Dedifferentiated amniotic fluid mesenchymal stem cell (primary cell): ENCODE results near the gene YES1.
"Not testable (repeated sequence)": the region's sequence is repeated elsewhere in the genome, so short reads cannot be mapped to it uniquely, and the experiment has no call there.

ENCODE experiments used
- DNase-seq: peaks from one replicate; pipeline ENCODE4 v3.0.0-alpha.2; 2016; ENCODE audit errors: extremely low spot score

Gene YES1

DNA sequence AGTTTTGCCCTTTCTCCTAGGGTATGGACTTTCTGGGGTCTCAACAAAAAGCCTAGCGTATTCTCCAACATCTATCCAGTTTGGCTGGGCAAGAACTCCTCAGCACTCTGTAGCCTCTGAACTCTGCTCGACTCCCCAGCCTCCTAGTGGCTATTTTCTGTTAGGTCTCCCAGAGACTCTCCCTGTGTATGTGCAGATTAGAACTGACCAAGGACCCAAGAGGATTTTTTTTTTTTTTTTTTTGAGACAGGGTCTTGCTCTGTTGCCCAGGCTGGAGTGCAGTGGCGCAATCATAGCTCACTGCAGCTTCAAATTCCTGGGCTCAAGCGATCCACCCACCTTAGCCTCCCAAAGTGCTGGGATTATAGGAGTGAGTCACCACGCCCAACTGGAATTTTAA, 81.9 kb downstream of the YES1 start:
- DNase-seq = not testable (repeated sequence)

DNA sequence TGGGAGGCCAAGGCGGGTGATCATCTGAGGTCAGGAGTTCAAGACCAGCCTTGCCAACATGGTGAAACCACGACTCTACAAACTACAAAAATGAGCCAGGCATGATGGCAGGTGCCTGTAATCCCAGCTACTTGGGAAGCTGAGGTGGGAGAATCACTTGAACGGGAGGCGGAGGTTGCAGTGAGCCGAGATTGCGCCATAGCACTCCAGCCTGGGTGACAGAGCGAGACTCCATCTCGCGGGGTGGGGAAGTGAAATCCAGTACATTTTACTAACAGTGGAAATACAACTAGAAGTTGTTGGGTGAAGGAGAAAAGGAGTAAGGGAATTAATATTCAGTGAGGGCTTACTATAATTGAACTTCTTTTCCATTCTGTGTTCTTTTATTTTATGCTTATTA, 86.4 kb downstream of the YES1 start:
- no peak for DNase-seq

DNA sequence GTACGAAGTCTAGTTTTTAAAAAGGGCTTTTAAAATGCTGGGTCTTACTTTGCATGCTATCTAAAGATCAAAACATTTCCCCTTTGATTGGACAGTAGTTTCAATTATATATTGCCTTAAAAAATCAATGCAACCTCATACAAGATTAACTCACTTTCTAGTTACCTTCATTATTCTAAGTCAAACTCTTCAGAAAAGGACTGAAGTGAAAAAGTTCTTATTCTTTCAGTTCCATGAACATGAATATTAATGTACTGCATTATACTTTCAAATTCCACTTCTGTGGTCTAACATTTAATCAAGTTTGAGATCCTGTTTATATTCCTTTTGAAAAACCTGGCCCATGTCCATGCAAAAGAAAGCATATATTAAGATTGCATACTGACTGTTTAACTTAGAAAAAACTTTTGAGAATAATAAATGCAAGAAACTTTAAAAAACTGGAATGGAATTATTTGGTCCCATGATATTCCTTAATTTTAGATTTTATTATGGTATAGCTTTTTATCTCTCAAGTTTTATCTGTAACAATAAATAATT, 88.4 kb downstream of the YES1 start:
- DNase-seq = no peak

DNA sequence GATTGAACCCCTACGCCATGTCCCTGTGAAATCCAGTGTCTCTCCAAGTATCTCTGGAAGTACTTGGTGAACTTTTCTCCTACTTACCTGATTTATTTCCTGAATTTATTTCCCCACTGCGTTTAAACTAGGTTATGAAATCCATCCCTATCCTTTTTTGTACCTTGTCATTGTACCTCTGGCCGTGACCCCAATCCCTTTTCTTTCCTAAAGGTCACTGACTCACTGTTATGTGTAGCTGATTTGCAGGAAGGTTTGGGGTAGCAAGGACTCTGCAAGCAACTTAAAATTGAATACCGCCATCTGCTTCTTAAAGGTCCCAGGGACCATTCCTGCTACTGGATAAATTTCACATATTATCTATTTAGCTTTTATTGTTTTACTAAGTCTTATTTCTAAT, 95.0 kb downstream of the YES1 start:
- DNase-seq = no peak

DNA sequence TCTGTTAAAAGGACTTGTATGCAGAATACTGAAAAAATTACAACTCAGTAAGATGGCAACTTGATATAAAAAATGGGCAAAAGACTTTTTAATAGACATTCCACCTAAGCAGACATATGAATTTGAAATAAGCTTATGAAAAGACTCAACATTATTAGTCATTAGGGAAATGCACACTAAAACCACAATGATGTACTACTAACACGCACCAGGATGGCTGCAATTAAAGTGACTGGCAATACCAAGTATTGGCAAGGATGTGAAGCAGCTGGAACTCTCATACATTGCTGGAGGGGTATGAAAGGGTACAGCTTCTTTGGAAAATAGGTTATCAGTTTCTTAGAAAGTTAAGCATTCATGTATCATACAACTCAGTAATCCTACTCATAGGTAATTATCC, 96.4 kb downstream of the YES1 start:
- no peak for DNase-seq

DNA sequence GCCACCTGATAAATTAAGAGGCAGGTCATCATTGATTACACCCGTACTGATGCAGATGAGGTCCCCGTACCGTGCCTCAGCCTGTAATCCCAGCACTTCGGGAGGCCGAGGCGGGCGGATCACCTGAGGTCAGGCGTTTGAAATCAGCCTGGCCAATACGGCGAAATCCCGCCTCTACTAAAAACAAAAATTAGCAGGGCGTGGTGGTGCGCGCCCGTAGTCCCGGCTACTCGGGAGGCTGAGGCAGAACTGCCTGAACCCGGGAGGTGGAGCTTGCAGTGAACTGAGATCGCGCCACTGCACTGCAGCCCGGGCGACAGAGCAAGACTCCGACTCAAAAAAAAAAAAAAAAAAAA, 98.9 kb downstream of the YES1 start:
- no peak for DNase-seq

DNA sequence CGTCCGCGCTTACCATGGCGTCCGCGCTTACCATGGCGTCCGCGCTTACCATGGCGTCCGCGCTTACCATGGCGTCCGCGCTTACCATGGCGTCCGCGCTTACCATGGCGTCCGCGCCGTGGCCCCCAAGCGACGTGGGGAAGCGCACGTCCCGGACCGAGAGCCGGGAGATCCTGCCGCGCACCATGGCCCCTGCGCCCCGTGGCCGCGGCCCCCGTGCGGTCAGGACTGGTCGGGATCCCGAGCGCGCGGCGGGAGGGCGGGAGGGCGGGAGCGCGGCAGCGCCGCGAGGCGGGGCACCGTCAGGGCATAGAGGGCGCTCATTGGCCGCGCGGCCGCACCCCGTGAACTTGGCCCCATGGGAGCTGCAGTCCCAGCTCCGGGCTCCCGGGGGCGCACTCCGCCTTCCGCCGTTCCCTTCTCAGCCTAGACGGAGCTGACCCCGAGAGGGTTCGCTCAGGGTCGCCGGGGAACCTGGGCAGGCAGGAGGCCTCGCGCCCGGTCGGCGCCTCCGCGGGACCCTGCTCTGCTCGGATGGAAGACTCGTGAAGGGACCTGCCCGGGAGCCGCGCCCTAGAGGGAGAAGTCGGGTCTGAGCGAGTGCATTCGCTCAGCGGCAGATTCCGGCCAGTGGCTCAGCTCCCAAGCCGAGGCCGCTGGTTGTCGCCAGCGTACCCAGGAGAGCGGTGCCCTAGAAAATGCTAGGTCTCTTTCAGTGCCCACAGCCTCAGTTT, 99.5 kb downstream of the YES1 start, which contains the start of gene ENOSF1:
ENOSF1 (minus strand) TSS at position 230 of the 734 bp plus-strand sequence; CDS start at position 187, 43 bp downstream.
- DNase-seq = peak; percentile 27

DNA sequence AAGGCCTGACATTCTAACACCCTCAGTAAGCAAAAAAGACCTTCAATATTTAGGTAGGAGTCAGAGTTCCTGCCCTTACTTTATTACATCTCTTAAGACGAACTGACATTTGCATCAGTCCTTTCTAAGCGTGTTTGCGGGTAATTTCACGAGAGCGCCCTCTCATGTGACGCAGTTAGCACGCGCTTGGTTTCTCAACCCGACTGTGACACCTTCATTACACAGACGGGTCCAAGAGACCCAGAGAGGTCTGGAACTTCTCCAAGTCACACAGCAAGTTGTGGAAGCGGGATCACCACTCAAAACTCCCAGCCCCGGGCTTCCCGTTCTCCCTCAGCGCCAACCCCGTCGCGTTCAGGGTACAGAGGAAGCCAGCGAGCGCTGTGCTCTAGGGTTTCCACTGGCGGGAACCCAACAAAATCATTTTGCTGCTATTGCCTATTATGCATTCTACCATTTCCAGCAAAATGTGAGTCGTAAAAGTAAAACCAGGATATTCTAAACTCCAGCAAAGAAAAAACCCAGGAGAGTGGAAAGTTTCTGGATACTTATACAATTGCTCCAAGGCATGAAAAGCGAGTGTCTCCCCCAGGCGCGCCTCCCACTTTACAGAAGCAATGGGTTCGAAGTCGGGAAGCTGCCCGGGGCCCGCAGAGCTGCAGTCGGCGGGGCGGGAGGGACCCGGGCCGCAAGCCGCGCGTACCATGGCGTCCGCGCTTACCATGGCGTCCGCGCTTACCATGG, 100.2 kb downstream of the YES1 start:
- DNase-seq = peak; percentile 60

DNA sequence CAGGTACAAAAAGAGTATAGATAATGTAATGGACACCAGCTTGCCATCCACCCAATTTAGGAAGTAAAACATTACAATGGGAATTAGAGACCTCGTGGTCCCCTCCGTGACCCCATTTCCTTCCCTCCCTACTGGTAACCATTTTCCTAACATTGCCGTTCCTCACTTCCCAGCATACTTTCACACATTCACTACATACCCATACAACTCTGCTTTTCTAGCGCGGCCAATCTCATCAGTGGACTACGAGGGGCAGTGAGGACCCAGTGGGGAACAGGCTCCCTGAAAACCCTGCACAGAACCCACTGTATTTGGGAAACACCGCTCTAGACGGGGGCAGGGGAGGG, 100.8 kb downstream of the YES1 start:
- no peak for DNase-seq

DNA sequence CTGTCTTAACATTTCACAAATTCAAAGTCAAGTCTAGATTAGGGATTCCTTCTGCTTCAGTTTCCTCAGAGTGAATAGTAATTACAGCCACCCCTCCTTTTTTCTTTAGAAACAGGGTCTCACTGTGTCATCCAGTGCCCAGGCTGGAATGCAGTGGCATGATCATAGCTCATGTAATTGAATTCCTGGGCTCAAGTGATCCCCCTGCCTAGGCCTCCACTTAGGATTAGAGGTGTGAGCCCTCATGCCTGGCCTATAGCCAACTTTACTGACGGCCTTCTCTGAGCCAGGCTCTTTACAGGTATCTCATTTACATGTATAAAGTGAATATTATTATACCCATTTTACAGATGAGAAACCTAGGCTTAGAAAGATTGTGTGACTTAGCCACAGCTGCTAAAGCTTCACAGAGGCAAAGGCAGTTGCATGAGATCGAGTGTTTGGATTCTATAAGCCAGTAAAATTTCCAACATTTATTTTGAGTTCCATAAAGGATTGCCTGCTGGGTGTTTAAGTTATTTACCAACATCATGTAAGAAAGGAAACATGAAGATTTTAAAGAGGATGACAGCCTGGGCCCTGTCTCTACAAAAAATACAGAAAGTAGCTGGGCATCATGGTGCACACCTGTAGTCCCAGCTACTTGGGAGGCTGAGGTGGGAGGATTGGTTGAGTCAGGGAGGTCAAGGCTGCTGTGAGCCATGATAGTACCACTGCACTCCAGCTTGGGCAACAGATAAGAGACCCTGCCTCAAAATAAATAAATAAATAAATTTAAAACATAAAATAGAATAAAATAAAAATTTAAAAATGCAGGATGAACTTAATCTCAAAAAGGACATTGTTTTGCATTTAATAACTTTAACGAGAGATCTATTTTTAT, 101.4 kb downstream of the YES1 start:
- no peak for DNase-seq

DNA sequence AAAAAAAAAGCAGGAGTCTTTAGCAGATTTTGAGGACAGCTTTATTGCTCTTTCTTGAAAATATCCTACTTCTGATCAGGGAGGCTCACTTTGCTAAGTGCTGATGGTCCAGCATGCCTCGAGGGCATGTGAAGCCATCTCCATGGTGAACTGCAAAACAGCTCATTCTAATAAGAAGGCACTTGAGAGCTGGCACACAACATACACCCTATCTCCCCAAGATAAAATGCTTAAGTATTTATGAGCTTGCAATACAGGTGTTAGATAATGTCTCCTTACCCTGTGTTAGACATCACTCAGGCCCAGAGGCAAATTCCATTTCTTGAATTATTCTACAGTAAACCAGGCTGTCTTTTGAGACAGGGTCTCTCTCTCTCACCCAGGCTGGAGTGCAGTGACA, 102.3 kb downstream of the YES1 start:
- no peak for DNase-seq

DNA sequence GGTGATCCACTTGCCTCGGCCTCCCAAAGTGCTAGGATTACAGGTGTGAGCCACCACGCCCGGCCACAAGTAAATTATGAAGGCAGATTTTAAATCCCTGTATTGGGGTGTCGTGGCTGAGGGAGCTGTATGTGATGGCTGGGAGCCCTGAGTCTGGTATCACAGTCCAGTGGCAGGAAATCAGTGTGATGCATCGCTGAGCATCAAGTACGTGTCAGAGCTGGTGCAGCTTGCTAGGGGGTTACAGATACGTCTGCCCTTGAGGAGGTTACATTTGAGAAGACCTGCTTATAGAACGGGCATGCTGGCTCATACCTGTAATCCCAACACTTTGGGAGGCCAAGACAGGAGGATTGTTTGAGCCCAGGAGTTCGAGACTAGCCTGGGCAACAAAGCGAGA, 103.9 kb downstream of the YES1 start:
- DNase-seq = no peak

DNA sequence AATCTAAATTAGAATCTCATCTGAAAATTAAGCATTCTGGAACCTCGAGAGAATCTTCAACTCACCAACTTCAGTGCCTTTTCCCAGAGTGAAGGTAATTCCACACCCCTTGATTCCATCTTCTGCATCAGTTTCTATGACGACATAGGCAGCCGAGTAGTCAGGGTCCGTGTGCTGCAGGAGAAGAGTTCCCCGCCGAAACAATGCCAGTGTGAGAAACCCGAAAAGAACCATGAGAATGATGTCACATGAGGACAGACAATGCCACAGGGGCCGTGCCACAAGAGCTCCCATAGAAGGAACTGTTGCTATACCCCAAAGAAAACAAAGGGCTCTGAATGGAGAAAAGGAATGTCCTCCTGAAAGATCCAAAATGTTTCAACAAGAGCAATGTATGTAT, 105.6 kb downstream of the YES1 start:
- no peak for DNase-seq

DNA sequence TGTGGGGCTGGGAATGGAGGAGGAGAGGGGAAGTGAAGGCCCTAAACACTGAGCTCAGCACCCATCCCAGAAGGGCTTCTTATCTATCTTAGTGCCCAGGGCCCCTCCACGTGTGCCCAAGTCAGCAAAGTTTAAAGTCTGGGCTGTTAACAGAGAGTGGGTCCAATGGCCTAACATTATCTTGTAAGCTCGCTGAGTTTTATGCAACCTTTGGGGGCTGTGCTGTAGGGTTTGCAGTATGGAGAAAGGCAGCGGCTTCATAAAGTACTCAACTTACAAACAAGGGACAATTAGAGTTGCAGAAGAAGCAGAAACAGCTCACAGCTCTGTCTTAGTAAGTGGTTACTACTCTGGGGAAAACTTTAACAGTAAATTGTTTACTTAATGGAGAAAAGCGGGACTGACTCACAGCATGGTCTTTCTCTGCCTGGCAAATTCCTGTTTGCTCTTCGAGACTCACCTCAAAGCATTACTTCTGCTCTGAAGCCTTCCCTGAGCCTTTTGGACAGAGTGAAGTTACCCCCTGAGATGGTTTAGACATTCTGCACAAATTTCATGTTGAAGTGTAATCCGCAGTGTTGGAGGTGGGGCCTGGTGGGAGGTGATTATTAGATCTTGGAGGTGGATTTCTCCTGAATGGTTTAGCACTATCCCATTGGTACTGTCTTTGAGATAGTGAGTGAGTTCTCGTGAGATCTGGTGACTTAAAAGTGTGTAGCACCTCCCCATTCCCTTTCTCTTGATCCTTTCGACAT, 108.7 kb downstream of the YES1 start:
- DNase-seq = peak; percentile 14

DNA sequence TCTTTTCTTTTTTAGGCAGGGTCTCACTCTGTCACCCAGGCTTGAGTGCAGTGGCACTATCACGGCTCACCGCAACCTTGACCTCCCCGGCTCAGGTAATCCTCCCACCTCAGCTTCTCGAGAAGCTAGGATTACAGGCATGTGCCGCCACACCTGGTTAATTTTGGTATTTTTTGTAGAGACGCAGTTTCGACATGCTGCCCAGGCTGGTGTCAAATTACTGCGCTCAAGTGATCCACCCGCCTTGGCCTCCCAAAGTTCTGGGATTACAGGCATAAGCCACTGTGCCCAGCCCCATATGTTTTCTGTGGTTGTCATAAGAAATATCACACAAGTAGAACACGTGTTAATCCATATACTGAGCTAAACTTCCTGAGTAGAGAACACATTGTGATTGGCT, 114.2 kb downstream of the YES1 start:
- no peak for DNase-seq

DNA sequence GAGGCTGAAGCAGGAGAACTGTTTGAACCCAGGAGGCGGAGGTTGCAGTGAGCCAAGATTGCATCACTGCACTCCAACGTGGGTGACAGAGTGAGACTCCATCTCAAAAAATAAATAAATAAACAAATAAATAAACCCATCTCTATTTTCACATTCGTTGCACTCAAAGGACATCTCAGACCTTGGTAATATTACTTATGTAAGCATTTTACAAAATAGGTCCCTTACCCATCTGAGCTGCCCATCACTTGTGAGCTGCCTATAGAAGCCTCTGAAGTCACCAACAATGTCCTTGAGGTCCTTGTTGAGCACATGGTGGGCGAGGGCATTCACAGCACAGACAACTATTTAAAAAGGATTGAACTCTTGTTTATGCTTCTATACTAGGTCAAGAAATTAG, 115.0 kb downstream of the YES1 start:
- no peak for DNase-seq

DNA sequence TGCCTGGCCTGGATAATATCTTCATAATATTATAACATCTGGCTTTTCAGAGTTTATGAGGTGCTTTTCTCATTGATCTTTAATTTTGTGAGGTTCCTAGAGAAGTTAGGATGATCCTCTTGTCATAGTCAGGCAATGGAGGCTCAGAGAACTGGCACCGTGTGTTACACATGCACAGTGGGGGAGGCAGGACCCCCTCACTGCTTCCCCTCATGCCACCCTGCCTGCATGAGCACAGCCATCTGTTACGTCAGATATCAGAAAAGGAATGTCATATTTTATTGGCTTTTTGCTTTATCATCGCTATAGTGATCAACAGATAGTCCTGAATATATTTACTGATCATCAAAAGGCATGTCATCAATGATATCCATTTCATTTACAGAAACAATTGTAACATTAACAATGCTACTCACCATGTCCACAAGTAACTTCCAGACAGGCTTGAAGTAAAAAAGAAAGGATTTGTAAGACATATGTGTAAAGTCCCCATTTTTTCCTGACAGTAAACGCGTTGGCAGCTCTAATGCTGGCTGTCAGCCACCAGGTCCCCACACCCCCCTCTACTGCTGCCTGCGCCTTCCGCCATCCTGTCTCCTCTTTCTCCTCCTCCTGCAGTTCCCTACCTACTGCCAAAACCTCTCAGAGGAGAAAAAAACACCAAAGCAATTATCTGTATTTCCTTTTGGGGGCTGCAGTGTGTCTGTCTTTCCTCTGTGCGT, 118.4 kb downstream of the YES1 start:
- DNase-seq = no peak

DNA sequence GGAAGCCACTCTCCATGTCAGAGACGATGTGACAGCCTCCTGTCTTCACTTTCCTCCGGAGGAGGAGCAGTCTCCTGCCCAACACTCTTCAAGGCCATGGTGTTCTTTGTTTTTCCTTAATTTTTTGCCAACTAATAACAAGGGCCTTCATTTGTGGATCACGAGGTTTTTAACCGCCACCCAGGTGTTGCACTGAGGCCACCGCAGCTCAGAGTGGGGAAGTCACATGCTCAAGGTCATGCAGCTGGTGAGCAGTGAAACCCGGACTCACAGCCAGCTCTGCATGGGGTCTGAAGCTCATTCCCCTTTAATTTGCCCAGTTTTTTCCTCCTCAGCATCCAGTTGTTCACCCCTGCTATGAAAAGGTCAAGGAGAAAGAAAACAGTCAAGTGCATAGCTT, 119.2 kb downstream of the YES1 start:
- no peak for DNase-seq

DNA sequence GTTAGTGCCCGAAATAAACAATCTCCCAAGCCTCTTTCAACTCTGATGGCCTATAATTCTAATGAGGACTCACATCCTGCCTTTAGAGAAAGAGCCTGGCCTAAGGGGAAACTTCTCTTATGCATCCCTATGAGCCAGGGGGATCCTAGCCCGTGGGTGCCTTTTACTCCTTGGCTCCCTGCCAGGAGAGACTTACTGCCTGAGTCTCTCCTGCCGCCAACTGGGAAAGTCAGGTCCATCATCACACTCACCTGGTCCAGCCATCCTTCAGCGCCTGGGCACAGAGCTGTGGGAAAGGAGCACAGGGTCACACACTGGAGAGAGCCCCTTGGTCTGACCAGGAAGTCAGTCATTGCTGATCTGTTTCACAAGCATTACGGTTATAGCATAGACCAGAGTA, 123.7 kb downstream of the YES1 start:
- DNase-seq = no peak

DNA sequence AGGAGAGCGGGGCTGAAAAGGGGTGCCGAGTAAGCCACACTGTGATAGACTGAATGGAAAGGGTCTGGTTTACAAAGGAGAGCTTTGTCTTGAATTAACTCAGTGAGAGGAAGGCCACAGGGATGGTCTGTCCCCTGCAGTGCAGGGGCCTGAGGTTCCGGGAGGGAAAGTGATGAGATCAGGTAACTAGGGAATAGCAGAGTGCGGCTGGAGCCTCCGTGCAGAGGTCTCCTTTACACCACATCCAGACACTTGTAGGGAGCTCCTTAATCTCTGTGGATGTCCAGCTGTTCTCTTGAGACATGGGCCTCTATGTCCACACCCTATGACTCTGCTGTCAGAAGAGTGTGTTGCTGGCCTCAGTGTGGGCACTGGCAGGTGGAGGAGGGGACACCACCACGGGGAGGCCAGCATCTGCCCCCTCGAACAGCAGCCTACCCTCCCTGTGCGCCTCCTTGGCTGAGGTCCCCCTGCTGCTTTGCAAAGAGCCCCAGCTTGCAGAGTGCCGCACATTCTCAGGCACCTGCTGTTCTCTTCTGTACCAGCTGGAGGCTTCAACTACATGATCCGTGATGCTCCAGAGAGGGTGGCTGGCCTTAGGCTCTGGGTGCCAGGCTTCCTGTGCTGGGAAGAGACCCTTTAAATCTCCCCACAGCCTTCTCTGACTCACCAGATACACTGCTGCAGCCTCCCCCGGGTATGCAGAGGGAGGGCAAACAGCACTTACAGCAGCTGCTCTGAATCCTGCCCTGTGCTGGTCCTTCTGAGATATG, 125.5 kb downstream of the YES1 start:
- DNase-seq = no peak
